Activated naive CD4-positive, alpha-beta T cell (primary cell): Measurements from ENCODE around the gene GCHFR.

Experiments
- DNase-seq, 4 experiments: peaks; one replicate each; lab custom pipeline; 2025; lab: John Stamatoyannopoulos, UW

Gene GCHFR

DNA sequence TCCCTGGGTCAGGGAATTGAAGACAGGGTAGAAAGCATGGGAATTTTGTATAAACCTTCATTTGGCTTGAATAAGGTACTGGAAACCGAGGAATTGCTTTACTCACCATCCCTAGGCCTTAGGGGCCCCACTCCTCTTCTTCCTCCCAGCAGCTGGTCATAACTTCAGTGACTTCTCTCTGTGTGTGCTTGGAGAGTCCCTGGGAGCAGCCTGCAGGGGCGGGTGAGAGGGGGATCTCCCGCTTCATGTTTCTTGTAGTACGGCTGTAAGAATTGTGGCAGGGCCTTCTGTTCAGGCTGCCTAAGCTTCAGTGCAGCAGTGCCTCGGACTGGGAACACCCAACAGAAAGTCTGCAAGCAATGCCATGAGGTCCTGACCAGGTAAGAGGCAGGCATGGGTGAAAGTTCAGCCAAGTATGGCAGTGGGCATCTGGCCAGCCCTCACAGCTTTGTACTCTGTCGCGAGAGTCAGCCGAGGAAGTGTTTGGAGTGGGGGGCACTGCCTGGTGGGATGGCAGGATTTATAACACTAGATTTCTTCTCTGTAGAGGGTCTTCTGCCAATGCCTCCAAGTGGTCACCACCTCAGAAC lies 45.1 kb downstream of the GCHFR start:
- DNase-seq = no peak

DNA sequence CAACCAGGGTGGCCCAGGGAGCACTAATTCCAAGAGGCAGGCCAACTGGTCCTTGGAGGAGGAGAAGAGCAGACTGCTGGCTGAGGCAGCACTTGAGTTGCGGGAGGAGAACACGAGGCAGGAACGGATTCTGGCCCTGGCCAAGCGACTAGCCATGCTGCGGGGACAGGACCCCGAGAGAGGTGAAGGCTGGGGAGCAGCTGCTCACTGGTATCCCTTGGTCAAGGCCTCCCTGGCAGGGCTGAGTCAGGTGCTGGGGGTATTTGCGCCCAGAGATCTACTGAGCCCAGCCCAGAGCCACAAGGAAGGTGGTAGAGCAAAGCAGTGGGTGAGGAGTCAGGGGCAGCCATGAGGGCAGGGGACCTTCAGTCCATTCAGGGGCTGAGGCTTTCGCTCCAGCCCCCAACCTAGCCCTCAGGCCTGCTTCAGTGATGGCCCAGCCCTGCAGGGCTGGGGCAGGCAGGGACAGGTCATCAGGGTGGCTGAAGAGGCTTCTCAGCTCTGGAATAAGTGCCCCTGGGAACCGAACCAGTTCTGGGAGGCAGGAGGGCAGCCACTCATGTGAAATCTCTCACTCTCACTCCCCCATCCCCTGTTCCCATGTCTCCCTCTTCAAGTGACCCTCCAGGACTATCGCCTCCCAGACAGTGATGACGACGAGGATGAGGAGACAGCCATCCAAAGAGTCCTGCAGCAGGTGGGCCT lies 49.0 kb downstream of the GCHFR start:
- no peak for DNase-seq

DNA sequence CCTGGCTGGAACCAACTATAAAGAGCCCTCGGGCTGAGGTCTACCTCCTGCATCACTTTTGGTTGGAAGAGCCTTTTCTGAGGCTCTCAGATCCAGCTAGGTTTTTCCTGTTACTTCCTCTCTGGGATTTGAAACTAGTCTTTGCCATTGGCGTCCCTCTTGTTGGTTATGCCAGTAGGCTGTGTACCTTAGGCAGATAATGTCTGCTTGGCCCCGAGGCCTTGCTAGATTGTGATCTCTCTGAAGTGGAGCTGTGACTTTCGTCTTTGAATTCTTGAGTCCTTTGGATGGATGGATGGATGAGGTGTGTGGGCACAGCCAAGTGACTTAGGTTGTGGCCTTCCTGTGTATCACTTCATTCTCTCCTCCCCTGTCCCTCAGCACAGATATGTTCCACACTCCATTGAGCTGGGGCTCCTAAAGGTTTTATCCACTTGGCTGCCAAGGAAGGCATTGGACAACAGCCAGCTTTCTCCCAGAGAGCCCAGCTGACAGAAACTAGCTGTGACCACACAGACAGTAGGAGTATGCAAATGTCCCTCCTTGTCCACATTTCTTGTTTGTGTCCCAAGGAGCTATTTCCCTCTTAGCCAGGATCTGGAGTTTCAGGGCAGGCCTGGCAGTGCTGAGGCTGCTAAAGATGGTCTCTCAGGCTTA lies 51.3 kb downstream of the GCHFR start:
- DNase-seq = no peak
